Esophagus muscularis mucosa (tissue), 3 donors: Measurements from ENCODE around the gene HSPB7.

ENCODE experiments used
- EP300 ChIP-seq: sonication (generic); formaldehyde crosslinking; IDR thresholded peaks from one replicate; pipeline ENCODE4 v1.6.1; 2017; ENCODE audit warnings: antibody characterized with exemption
- TF ChIP-seq, protein P1 (sequence below), 3 experiments: fragments of 200-600 bp in 2 of 3; fragments of 450-650 bp in 1 of 3; sonication (generic) in 2 of 3; IDR thresholded peaks; one replicate each; pipeline ENCODE4 v1.5.1; 2017 to 2019; ENCODE audit warnings: antibody characterized with exemption in 3 of 3, mild to moderate bottlenecking in 2 of 3, moderate library complexity in 1 of 3

DNA sequence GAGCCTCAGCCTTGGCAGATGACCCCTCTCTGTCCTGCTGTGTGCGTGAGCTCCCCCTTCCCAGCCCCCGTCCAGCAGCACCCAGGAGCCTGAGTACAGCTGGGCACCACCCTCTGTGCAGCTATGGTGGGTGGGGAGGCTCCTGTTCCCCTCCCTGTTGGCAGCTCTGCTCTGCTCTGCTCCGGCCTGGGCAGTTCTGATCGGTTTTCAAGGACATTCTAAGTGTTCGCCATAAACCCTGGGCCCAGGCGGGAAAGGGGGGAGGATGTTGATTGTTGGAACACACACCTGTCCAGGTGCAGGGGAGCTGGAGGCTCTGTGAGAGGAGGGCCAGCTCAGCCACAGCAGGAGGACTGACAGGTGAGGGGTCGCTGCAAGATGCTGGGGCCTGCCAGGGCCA lies 25.7 kb upstream of the HSPB7 start, which contains the start of gene CLCNKB:
- TF ChIP-seq, protein P1, sequence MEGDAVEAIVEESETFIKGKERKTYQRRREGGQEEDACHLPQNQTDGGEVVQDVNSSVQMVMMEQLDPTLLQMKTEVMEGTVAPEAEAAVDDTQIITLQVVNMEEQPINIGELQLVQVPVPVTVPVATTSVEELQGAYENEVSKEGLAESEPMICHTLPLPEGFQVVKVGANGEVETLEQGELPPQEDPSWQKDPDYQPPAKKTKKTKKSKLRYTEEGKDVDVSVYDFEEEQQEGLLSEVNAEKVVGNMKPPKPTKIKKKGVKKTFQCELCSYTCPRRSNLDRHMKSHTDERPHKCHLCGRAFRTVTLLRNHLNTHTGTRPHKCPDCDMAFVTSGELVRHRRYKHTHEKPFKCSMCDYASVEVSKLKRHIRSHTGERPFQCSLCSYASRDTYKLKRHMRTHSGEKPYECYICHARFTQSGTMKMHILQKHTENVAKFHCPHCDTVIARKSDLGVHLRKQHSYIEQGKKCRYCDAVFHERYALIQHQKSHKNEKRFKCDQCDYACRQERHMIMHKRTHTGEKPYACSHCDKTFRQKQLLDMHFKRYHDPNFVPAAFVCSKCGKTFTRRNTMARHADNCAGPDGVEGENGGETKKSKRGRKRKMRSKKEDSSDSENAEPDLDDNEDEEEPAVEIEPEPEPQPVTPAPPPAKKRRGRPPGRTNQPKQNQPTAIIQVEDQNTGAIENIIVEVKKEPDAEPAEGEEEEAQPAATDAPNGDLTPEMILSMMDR (IDR thresholded peaks at IDR 0.05), result no peak
- no peak for TF ChIP-seq EP300
